HG03520 (cell line): Measurements from ENCODE around the gene RTP5.

ENCODE experiments used
- ATAC-seq: cut with Tn5 transposase; IDR thresholded peaks from one replicate; pipeline ENCODE4 v1.9.1; 2021; ENCODE audit warnings: mild to moderate bottlenecking, moderate library complexity; ENCODE audit not compliant: unreplicated experiment

The RTP5 gene

GRCh38 chr2:241857041-241857541 is 12.4 kb upstream of the RTP5 start:
- no peak for ATAC-seq

- ATAC-seq: no peak
These were observed 11.9 kb upstream of the RTP5 start for GRCh38 chr2:241857572-241858121.

GRCh38 chr2:241858206-241859016 is 11.1 kb upstream of the RTP5 start, which contains the start of gene PDCD1:
Gene PDCD1 (minus strand): TSS chr2:241858894. CDS start chr2:241858838, 56 bp downstream.
- ATAC-seq: no peak

- no peak for ATAC-seq
These were observed 10.5 kb upstream of the RTP5 start for GRCh38 chr2:241859017-241859435.

GRCh38 chr2:241859436-241860183 is 9.9 kb upstream of the RTP5 start:
- ATAC-seq: no peak

GRCh38 chr2:241860184-241861078 is 9.1 kb upstream of the RTP5 start:
- ATAC-seq: no peak

- ATAC-seq: no peak
These were observed 8.3 kb upstream of the RTP5 start for GRCh38 chr2:241861264-241861663.

- no peak for ATAC-seq
These were observed 7.4 kb upstream of the RTP5 start for GRCh38 chr2:241862093-241862492.

- ATAC-seq: no peak
These were observed 6.6 kb upstream of the RTP5 start for GRCh38 chr2:241862775-241863535.

- no peak for ATAC-seq
These were observed 6.0 kb upstream of the RTP5 start for GRCh38 chr2:241863536-241863954.

- no peak for ATAC-seq
These were observed 5.2 kb upstream of the RTP5 start for GRCh38 chr2:241864168-241864849.

- ATAC-seq: no peak
These were observed 4.7 kb upstream of the RTP5 start for GRCh38 chr2:241864850-241865213.

- ATAC-seq: no peak
These were observed 4.0 kb upstream of the RTP5 start for GRCh38 chr2:241865416-241865956.

GRCh38 chr2:241865957-241866789 is 3.4 kb upstream of the RTP5 start:
- ATAC-seq: no peak

GRCh38 chr2:241866790-241867645 is 2.5 kb upstream of the RTP5 start:
- ATAC-seq: no peak

GRCh38 chr2:241867776-241868420 is 1.6 kb upstream of the RTP5 start:
- no peak for ATAC-seq

- no peak for ATAC-seq
These were observed 858 bp upstream of the RTP5 start for GRCh38 chr2:241868661-241869081.
